KBM-7 (cell line): ENCODE measurements around the gene BLOC1S4.
"Not testable (repeated sequence)": the region's sequence is repeated elsewhere in the genome, so short reads cannot be mapped to it uniquely, and the experiment has no call there.

Source experiments
- DNase-seq: peaks from one replicate; pipeline ENCODE4 v3.0.0-alpha.2; 2015
- in situ Hi-C: fragments of 300-500 bp; cut with MboI; formaldehyde crosslinking; loops from 2 replicates; pipeline ENCODE4 v1.14.3; 2020; ENCODE audit warnings: low sequenced_read_pairs, low pct_unique_long_range_greater_than_20kb, mixed read lengths

The BLOC1S4 gene

GRCh38 chr4:6754481-6755087 is 38.6 kb downstream of the BLOC1S4 start:
- in situ Hi-C loops: no loop called here
- no peak for DNase-seq

GRCh38 chr4:6755088-6755753 is 39.2 kb downstream of the BLOC1S4 start:
- in situ Hi-C loops: no loop called here
- no peak for DNase-seq

- DNase-seq, in situ Hi-C loops: not testable (repeated sequence)
These were observed 40.4 kb downstream of the BLOC1S4 start for GRCh38 chr4:6756345-6756744.

- in situ Hi-C loops: no loop called here
- no peak for DNase-seq
These were observed 42.8 kb downstream of the BLOC1S4 start for GRCh38 chr4:6758728-6759127.

GRCh38 chr4:6760865-6761264 is 44.9 kb downstream of the BLOC1S4 start:
- no peak for DNase-seq
- in situ Hi-C loops: no loop called here

- in situ Hi-C loops: no loop called here
These were observed 46.0 kb downstream of the BLOC1S4 start for GRCh38 chr4:6761649-6762615.

GRCh38 chr4:6763330-6763851 is 47.4 kb downstream of the BLOC1S4 start:
- in situ Hi-C loops: no loop called here
- peak; percentile 39 for DNase-seq

More at GRCh38 chr4:6761649-6762615, 46.0 kb downstream of the BLOC1S4 start:
- DNase-seq: no peak

- in situ Hi-C loops: no loop called here
- DNase-seq: no peak
These were observed 49.1 kb downstream of the BLOC1S4 start for GRCh38 chr4:6764976-6765620.

- in situ Hi-C loops: no loop called here
- DNase-seq: no peak
These were observed 49.7 kb downstream of the BLOC1S4 start for GRCh38 chr4:6765703-6766102.
